Osteoblast (primary cell): ENCODE data around the gene SP4. TPM values are rescaled to one million over a fixed set of nuclear protein-coding genes. Genes with fewer than 3 reads are reported as not detected.

Source experiments
- DNase-seq: peaks from one replicate; pipeline ENCODE4 v3.0.0; 2011; ENCODE audit warnings: low spot score, mixed read lengths; ENCODE audit not compliant: insufficient read length; ENCODE audit errors: missing footprints
- H2AFZ ChIP-seq: 2 replicates; pipeline ENCODE4 v1.6.0; 2011; ENCODE audit warnings: mild to moderate bottlenecking, low read length
- H3K27ac ChIP-seq: 2 replicates; pipeline ENCODE4 v1.5.1; 2011; ENCODE audit warnings: mild to moderate bottlenecking, low read depth, low read length, moderate library complexity
- H3K27me3 ChIP-seq: 2 replicates; pipeline ENCODE4 v1.6.0; 2012; ENCODE audit warnings: mild to moderate bottlenecking, control low read depth, inconsistent platforms, low read length, moderate library complexity; ENCODE audit not compliant: insufficient read depth
- H3K36me3 ChIP-seq: 2 replicates; pipeline ENCODE4 v1.5.1; 2011; ENCODE audit warnings: mild to moderate bottlenecking, low read length, control low read depth, moderate library complexity; ENCODE audit not compliant: insufficient read depth
- H3K4me1 ChIP-seq: 2 replicates; pipeline ENCODE4 v1.5.1; 2011; ENCODE audit warnings: mild to moderate bottlenecking, low read length, control low read depth, moderate library complexity; ENCODE audit not compliant: insufficient read depth
- H3K4me2 ChIP-seq: 2 replicates; pipeline ENCODE4 v1.6.0; 2011; ENCODE audit warnings: mild to moderate bottlenecking, low read length; ENCODE audit not compliant: insufficient read depth
- H3K4me3 ChIP-seq: fragments of 200-600 bp; sonication (generic); 3 replicates; pipeline ENCODE4 v1.5.1; 2012; ENCODE audit warnings: mild to moderate bottlenecking, low read length, inconsistent platforms; ENCODE audit not compliant: insufficient read depth
- H3K79me2 ChIP-seq: 2 replicates; pipeline ENCODE4 v1.6.0; 2012; ENCODE audit warnings: mild to moderate bottlenecking, low read length, control low read depth, inconsistent platforms; ENCODE audit not compliant: insufficient read depth
- H3K9me3 ChIP-seq: 2 replicates; pipeline ENCODE4 v1.5.1; 2011; ENCODE audit warnings: low read depth, low read length, control low read depth
- H4K20me1 ChIP-seq: 2 replicates; pipeline ENCODE4 v1.6.0; 2012; ENCODE audit warnings: mild to moderate bottlenecking, low read length, control low read depth; ENCODE audit not compliant: insufficient read depth
- total RNA-seq: library from RNA; depleted of rRNA; stranded (reverse); fragments of >200 nt; gene quantifications from 2 replicates; pipeline ENCODE4 v1.2.3, GENCODE V29; 2012
- TF ChIP-seq, protein P1 (sequence below): IDR thresholded peaks from 2 replicates; pipeline ENCODE4 v1.5.1; 2011; ENCODE audit warnings: mild to moderate bottlenecking, low read depth, low read length, moderate library complexity; ENCODE audit errors: extremely low read depth

Gene SP4
- total RNA-seq, 1 donor: 5.1 TPM

DNA sequence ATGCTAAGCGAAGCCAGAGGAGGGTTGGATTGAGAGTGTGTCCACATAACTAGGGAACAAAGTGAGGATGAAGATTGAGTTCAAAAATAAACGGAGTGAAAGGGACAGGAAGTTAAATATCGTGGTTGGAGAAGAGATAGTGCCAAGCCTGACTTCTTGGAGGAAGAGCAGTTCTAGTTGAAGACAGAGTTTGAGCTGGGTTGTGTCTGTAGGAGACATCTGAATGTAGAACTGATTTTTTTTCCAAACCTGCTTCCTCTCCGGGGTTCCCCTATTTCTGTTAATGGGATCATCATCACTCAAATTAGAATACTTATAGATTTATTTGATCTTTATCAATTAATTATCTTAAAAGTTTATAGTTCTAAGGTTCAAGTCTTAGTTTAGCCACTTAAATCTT, 35.6 kb downstream of the SP4 start:
- no peaks in the 10 kb centered on the region for H4K20me1 ChIP-seq
- H3K27me3 ChIP-seq: no peaks in the 10 kb centered on the region
- H3K4me2 ChIP-seq: no peak overlapping the region
- DNase-seq: no peak
- TF ChIP-seq, protein P1, sequence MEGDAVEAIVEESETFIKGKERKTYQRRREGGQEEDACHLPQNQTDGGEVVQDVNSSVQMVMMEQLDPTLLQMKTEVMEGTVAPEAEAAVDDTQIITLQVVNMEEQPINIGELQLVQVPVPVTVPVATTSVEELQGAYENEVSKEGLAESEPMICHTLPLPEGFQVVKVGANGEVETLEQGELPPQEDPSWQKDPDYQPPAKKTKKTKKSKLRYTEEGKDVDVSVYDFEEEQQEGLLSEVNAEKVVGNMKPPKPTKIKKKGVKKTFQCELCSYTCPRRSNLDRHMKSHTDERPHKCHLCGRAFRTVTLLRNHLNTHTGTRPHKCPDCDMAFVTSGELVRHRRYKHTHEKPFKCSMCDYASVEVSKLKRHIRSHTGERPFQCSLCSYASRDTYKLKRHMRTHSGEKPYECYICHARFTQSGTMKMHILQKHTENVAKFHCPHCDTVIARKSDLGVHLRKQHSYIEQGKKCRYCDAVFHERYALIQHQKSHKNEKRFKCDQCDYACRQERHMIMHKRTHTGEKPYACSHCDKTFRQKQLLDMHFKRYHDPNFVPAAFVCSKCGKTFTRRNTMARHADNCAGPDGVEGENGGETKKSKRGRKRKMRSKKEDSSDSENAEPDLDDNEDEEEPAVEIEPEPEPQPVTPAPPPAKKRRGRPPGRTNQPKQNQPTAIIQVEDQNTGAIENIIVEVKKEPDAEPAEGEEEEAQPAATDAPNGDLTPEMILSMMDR: no peak
- no peak overlapping the region for H3K4me3 ChIP-seq
- H3K9me3 ChIP-seq: no peaks in the 10 kb centered on the region
- no peak overlapping the region for H3K27ac ChIP-seq
- H3K36me3 ChIP-seq: no peaks in the 10 kb centered on the region
- H3K4me1 ChIP-seq: no peaks in the 10 kb centered on the region
- H2AFZ ChIP-seq: no peak overlapping the region
- no peaks in the 10 kb centered on the region for H3K79me2 ChIP-seq

DNA sequence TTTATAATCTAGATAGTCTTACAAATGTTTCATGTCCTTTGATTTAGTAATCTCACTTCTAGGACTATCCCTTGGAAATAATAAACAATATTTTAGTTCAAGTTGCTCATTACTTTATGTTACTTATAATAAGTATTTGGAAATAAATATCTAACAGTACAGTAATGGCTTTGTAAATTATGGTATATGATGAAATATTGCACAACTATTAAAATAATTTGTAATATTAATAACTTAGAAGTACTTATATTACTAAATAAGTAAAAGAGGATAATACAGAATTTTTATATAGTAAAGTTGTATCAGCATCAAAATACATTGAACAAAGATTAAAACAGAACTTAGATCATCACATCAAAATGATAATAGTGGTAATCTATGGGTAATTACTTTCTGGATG, 41.1 kb downstream of the SP4 start:
- Histone ChIP-seq H3K9me3 (no peaks in the 10 kb centered on the region), H3K4me1 (no peaks in the 10 kb centered on the region), H3K4me2 (no peak overlapping the region), H4K20me1 (no peaks in the 10 kb centered on the region), H3K36me3 (no peaks in the 10 kb centered on the region), H3K27me3 (no peaks in the 10 kb centered on the region), H3K4me3 (no peak overlapping the region), H3K79me2 (no peaks in the 10 kb centered on the region), H3K27ac (no peak overlapping the region), H2AFZ (no peak overlapping the region)
- no peak for DNase-seq
- TF ChIP-seq, protein P1: no peak

DNA sequence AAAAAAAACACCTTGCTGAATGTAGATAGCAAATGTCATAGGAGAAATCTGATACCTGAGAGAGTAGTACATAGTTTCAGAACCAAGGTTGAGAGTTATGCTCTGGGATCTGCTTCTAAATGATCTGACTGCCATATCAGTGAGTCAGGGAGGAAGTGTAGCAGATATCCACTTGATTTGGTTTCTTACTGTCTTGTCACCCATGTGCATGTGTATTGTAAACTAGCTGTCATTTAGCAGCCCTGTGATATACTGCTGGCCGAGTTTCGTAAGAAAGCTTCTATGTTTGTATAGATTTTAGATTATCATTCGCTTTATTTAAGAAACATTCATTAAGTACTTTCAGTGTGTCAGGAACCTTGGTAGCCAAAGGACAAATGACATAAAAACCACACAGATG, 42.0 kb downstream of the SP4 start:
- no peaks in the 10 kb centered on the region for H3K9me3 ChIP-seq
- H3K27me3 ChIP-seq: no peaks in the 10 kb centered on the region
- H3K79me2 ChIP-seq: no peaks in the 10 kb centered on the region
- no peaks in the 10 kb centered on the region for H3K4me1 ChIP-seq
- no peak overlapping the region for H3K4me2 ChIP-seq
- H4K20me1 ChIP-seq: no peaks in the 10 kb centered on the region
- H3K27ac ChIP-seq: no peak overlapping the region
- DNase-seq: no peak
- H2AFZ ChIP-seq: no peak overlapping the region
- no peaks in the 10 kb centered on the region for H3K36me3 ChIP-seq
- no peak overlapping the region for H3K4me3 ChIP-seq
- TF ChIP-seq, protein P1: no peak

DNA sequence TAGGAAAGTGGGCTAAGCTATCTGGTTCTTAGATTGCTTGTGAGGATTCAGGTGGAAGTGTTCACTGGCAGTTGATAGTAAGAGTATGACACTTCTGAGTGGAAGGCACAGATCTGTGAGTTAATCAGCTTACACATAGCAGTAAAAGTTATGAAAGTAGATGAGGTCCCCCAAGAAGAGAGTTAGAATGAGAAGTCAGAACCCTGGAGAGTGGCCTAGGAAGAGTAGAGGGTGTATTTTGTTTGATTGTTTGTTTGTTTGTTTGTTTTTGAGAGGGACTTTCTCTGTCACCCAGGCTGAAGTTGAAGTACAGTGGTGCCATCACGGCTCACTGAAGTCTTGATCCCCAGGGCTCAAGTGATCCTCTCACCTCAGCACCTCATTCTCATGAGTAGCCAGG, 44.1 kb downstream of the SP4 start:
- H2AFZ ChIP-seq: no peak overlapping the region
- no peak overlapping the region for H3K4me3 ChIP-seq
- H3K36me3 ChIP-seq: no peaks in the 10 kb centered on the region
- no peaks in the 10 kb centered on the region for H3K79me2 ChIP-seq
- H3K4me1 ChIP-seq: no peaks in the 10 kb centered on the region
- no peaks in the 10 kb centered on the region for H3K27me3 ChIP-seq
- H4K20me1 ChIP-seq: no peaks in the 10 kb centered on the region
- TF ChIP-seq, protein P1: no peak
- no peak for DNase-seq
- H3K27ac ChIP-seq: no peak overlapping the region
- no peak overlapping the region for H3K4me2 ChIP-seq
- H3K9me3 ChIP-seq: no peaks in the 10 kb centered on the region
